HG02943 (cell line): ENCODE results near the gene TACO1.
A peak's percentile ranks its signal among the peaks of the same experiment; 100 is the strongest.

Experiments used
- ATAC-seq: cut with Tn5 transposase; IDR thresholded peaks from one replicate; pipeline ENCODE4 v1.9.1; 2021; ENCODE audit warnings: mild to moderate bottlenecking, low read depth, moderate library complexity; ENCODE audit not compliant: unreplicated experiment

The TACO1 gene

GRCh38 chr17:63596856-63597586, 3.7 kb upstream of the TACO1 start:
- ATAC-seq: no peak

- no peak for ATAC-seq
Measured at GRCh38 chr17:63598281-63598680, 2.4 kb upstream of the TACO1 start.

GRCh38 chr17:63601439-63602371, 1.0 kb downstream of the TACO1 start:
- ATAC-seq: no peak

GRCh38 chr17:63609816-63610573, 9.3 kb downstream of the TACO1 start:
- no peak for ATAC-seq

GRCh38 chr17:63610854-63611253, 10.2 kb downstream of the TACO1 start:
- ATAC-seq: no peak

GRCh38 chr17:63611354-63611753, 10.7 kb downstream of the TACO1 start:
- ATAC-seq: no peak

GRCh38 chr17:63613663-63614062, 13.0 kb downstream of the TACO1 start:
- no peak for ATAC-seq

GRCh38 chr17:63621229-63621683, 20.6 kb downstream of the TACO1 start:
- ATAC-seq: no peak

GRCh38 chr17:63621684-63622573, 21.2 kb downstream of the TACO1 start, which contains the start of gene MAP3K3:
Gene MAP3K3, plus strand, starts transcription at chr17:63622417. Its CDS starts 343 bp downstream, at chr17:63622760.
- peak; percentile 90 for ATAC-seq

- ATAC-seq: peak; percentile 24
Measured at GRCh38 chr17:63622574-63623390, 22.1 kb downstream of the TACO1 start.

GRCh38 chr17:63623786-63624530, 23.3 kb downstream of the TACO1 start:
- ATAC-seq: no peak

- no peak for ATAC-seq
Measured at GRCh38 chr17:63624531-63624880, 23.8 kb downstream of the TACO1 start.

GRCh38 chr17:63626551-63627180, 26.0 kb downstream of the TACO1 start:
- ATAC-seq: no peak

GRCh38 chr17:63629627-63630026, 28.9 kb downstream of the TACO1 start:
- no peak for ATAC-seq

- ATAC-seq: no peak
Measured at GRCh38 chr17:63631062-63631461, 30.4 kb downstream of the TACO1 start.

- ATAC-seq: no peak
Measured at GRCh38 chr17:63631626-63632025, 30.9 kb downstream of the TACO1 start.

- ATAC-seq: no peak
Measured at GRCh38 chr17:63633742-63634141, 33.0 kb downstream of the TACO1 start.

- no peak for ATAC-seq
Measured at GRCh38 chr17:63634163-63634562, 33.5 kb downstream of the TACO1 start.
